Measurements from ENCODE around the gene FUT7. TPM values are rescaled to one million over a fixed set of nuclear protein-coding genes. Genes with fewer than 3 reads are reported as not detected.

The FUT7 gene
- total RNA-seq, 1 experiment from 2014 or later: not detected

DNA sequence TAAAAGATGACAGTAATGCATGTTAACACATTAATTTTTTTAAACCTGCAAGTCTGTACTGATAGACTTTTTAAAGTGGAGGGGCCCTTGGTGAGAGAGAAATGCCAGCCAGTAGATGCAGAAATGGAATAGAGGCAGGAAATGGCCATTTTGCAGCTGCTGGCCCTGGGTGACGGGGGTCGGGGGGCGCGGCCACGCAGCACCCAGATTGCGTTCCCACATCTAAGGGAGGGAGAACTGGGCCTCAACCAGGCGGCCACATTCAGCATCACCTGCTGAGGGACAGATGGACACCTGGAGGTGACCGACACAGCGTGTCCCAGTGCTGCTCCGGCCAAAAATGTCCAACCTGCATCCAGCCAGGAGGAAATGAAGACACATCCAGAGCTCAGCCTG, 29.2 kb downstream of the FUT7 start:
- H3K18ac ChIP-seq (ENCODE audit: insufficient read length, low read depth, low read length): no peak overlapping the region
- no peaks in the 10 kb centered on the region for H3K9me3 ChIP-seq (ENCODE audit: control insufficient read depth, low read depth, low read length)
- no peak overlapping the region for H4K8ac ChIP-seq (replicated peaks; ENCODE audit: insufficient read length, low read depth, low read length)
- no peak overlapping the region for H2BK120ac ChIP-seq (ENCODE audit: low read depth, low read length, poor library complexity, severe bottlenecking)
- no peak overlapping the region for H3T11ph ChIP-seq (ENCODE audit: low read length)
- H2BK12ac ChIP-seq (ENCODE audit: insufficient read length, low read depth, low read length): no peak overlapping the region
- no peak overlapping the region for H3K27ac Mint-ChIP-seq
- H3K27me3 ChIP-seq (ENCODE audit: insufficient read depth, low read length): no peaks in the 10 kb centered on the region
- H3K56ac ChIP-seq (ENCODE audit: insufficient read length, low read depth, low read length): no peak overlapping the region
- no peak overlapping the region for H3K9ac ChIP-seq (ENCODE audit: extremely low read depth, insufficient read length, low read length)
- no peak overlapping the region for H3K14ac ChIP-seq (ENCODE audit: insufficient read depth, low read length)
- no peaks in the 10 kb centered on the region for H3K79me1 ChIP-seq (ENCODE audit: insufficient read depth, low read depth, low read length, poor library complexity, severe bottlenecking)
- H3K4me1 ChIP-seq (ENCODE audit: insufficient read depth, low read length): no peaks in the 10 kb centered on the region
- no peak for DNase-seq
- no peaks in the 10 kb centered on the region for H4K20me1 ChIP-seq (ENCODE audit: control insufficient read depth, insufficient read depth, insufficient read length)
- H4K91ac ChIP-seq (ENCODE audit: insufficient read length, low read depth, low read length): no peak overlapping the region
- H3K23ac ChIP-seq (ENCODE audit: insufficient read length, low read depth, low read length): no peak overlapping the region
- peaks cover 16 to 19% of the 10 kb centered on the region in 2 experiments for H3K9me3 Mint-ChIP-seq
- H2BK20ac ChIP-seq (ENCODE audit: low read depth, low read length, poor library complexity, severe bottlenecking): no peak overlapping the region
- no peak overlapping the region for H3K4me2 ChIP-seq (ENCODE audit: insufficient read depth, insufficient read length, low read length)
- no peak overlapping the region for H2BK15ac ChIP-seq (ENCODE audit: low read depth, low read length)
- H3K27ac ChIP-seq (ENCODE audit: insufficient read length, low read depth, low read length): no peak overlapping the region
- H3K4me1 Mint-ChIP-seq: peaks cover 3 to 6% of the 10 kb centered on the region in 2 experiments; a peak in 3 of 4 replicates
- no peaks in the 10 kb centered on the region for H3K23me2 ChIP-seq (ENCODE audit: insufficient read length, low read depth, low read length, poor library complexity, severe bottlenecking)
- WGBS (ENCODE audit: extremely low coverage, insufficient read length, low lambda C conversion rate): no CpG with 5 or more reads among the region's 10 CpGs
- no peak overlapping the region for H2AK5ac ChIP-seq (ENCODE audit: insufficient read length, low read length)
- peaks cover 3 to 6% (median 5%) of the 10 kb centered on the region in 3 experiments; a peak in 5 of 7 replicates for H3K36me3 Mint-ChIP-seq (ENCODE audit: insufficient read depth in 1 of 3, low read depth in 3 of 3)
- peaks cover 15% of the 10 kb centered on the region for H3K27me3 Mint-ChIP-seq (ENCODE audit: low read depth)
- H3K4ac ChIP-seq (ENCODE audit: low read depth, low read length): no peak overlapping the region
- no peak overlapping the region for H3K4me3 Mint-ChIP-seq
- H2AFZ ChIP-seq (ENCODE audit: low read length): no peak overlapping the region
- H4K5ac ChIP-seq (ENCODE audit: insufficient read length, low read depth, low read length): no peak overlapping the region
- TF ChIP-seq, protein P1, sequence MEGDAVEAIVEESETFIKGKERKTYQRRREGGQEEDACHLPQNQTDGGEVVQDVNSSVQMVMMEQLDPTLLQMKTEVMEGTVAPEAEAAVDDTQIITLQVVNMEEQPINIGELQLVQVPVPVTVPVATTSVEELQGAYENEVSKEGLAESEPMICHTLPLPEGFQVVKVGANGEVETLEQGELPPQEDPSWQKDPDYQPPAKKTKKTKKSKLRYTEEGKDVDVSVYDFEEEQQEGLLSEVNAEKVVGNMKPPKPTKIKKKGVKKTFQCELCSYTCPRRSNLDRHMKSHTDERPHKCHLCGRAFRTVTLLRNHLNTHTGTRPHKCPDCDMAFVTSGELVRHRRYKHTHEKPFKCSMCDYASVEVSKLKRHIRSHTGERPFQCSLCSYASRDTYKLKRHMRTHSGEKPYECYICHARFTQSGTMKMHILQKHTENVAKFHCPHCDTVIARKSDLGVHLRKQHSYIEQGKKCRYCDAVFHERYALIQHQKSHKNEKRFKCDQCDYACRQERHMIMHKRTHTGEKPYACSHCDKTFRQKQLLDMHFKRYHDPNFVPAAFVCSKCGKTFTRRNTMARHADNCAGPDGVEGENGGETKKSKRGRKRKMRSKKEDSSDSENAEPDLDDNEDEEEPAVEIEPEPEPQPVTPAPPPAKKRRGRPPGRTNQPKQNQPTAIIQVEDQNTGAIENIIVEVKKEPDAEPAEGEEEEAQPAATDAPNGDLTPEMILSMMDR (conservative IDR thresholded peaks at IDR 0.05): no peak
- no peak overlapping the region for H2BK5ac ChIP-seq (ENCODE audit: insufficient read length, low read length)
- no peaks in the 10 kb centered on the region for H3K79me2 ChIP-seq (ENCODE audit: insufficient read depth, low read length)

All from H9 (cell line).